CD14-positive monocyte (primary cell): ENCODE results near the gene EFHB. TPM values are rescaled to one million over a fixed set of nuclear protein-coding genes. Genes with fewer than 3 reads are reported as not detected.
A peak's percentile ranks its signal among the peaks of the same experiment; 100 is the strongest.

Experiments used
- DNase-seq, 3 donors: peaks; one replicate each; pipeline ENCODE4 v3.0.0-alpha.2; 2011 to 2022
- H2AFZ ChIP-seq: 2 replicates; pipeline ENCODE4 v1.6.0; 2012; ENCODE audit warnings: mild to moderate bottlenecking, low read depth, low read length, inconsistent platforms; ENCODE audit not compliant: insufficient read depth, poor library complexity, severe bottlenecking
- H3K27ac ChIP-seq, 2 donors: 1 replicate in 1 of 2; 2 replicates in 1 of 2; pipeline ENCODE4 v1.5.1; 2012 to 2013; ENCODE audit warnings: low read length in 2 of 2, control low read depth in 1 of 2, inconsistent platforms in 1 of 2, low read depth in 1 of 2, mild to moderate bottlenecking in 1 of 2
- H3K27me3 ChIP-seq, 2 donors: one replicate each; pipeline versions ENCODE4 v1.6.0 to v1.6.1; 2011 to 2013; ENCODE audit warnings: low read length in 2 of 2; ENCODE audit not compliant: control insufficient read depth in 2 of 2, insufficient read depth in 2 of 2
- H3K36me3 ChIP-seq, 2 donors: replicated peaks in 1 of 2; 1 replicate in 1 of 2; 2 replicates in 1 of 2; pipeline versions ENCODE4 v1.5.1 to v1.6.1; 2012 to 2013; ENCODE audit warnings: low read length in 2 of 2, control low read depth in 1 of 2, inconsistent platforms in 1 of 2, mild to moderate bottlenecking in 1 of 2; ENCODE audit not compliant: insufficient read depth in 2 of 2, control insufficient read depth in 1 of 2
- H3K4me1 ChIP-seq, 2 donors: 1 replicate in 1 of 2; 2 replicates in 1 of 2; pipeline versions ENCODE4 v1.5.1 to v1.6.1; 2012 to 2013; ENCODE audit warnings: low read length in 2 of 2, control low read depth in 1 of 2, inconsistent platforms in 1 of 2, mild to moderate bottlenecking in 1 of 2, moderate library complexity in 1 of 2; ENCODE audit not compliant: insufficient read depth in 2 of 2, control insufficient read depth in 1 of 2
- H3K4me2 ChIP-seq: replicated peaks from 2 replicates; pipeline ENCODE3; 2012; ENCODE audit warnings: low read length, moderate library complexity, mild to moderate bottlenecking; ENCODE audit not compliant: poor library complexity, severe bottlenecking; ENCODE audit errors: extremely low read depth
- H3K4me3 ChIP-seq, 3 experiments: fragments of 200-600 bp in 1 of 3; sonication (generic) in 1 of 3; replicated peaks in 1 of 3; 1 replicate in 2 of 3; 2 replicates in 1 of 3; pipeline ENCODE4 v1.5.1; 2011 to 2013; ENCODE audit warnings: low read length in 3 of 3, mild to moderate bottlenecking in 3 of 3, control low read depth in 2 of 3, low read depth in 2 of 3, inconsistent platforms in 1 of 3, moderate library complexity in 1 of 3
- H3K79me2 ChIP-seq: 2 replicates; pipeline ENCODE4 v1.6.0; 2012; ENCODE audit warnings: mild to moderate bottlenecking, control low read depth, inconsistent platforms, low read length, moderate library complexity; ENCODE audit not compliant: insufficient read depth
- H3K9ac ChIP-seq: 2 replicates; pipeline ENCODE4 v1.6.0; 2017; ENCODE audit warnings: low read length, mild to moderate bottlenecking; ENCODE audit not compliant: insufficient read depth, poor library complexity, severe bottlenecking
- H3K9me3 ChIP-seq, 2 donors: replicated peaks in 1 of 2; 1 replicate in 1 of 2; 2 replicates in 1 of 2; pipeline versions ENCODE4 v1.5.1 to v1.6.1; 2012 to 2013; ENCODE audit warnings: low read length in 2 of 2, control low read depth in 1 of 2; ENCODE audit not compliant: control insufficient read depth in 1 of 2, insufficient read depth in 1 of 2
- H4K20me1 ChIP-seq: 2 replicates; pipeline ENCODE4 v1.6.0; 2012; ENCODE audit warnings: mild to moderate bottlenecking, low read length, control low read depth, moderate library complexity; ENCODE audit not compliant: insufficient read depth
- H3K27ac Mint-ChIP-seq, 7 donors: one replicate each; pipeline ENCODE4 v1.8.0; 2020; ENCODE audit warnings: mild to moderate bottlenecking in 7 of 7, mixed read lengths in 7 of 7, moderate library complexity in 6 of 7, inconsistent platforms in 2 of 7
- H3K27me3 Mint-ChIP-seq, 3 donors: one replicate each; pipeline ENCODE4 v1.8.0; 2021 to 2022; ENCODE audit warnings: low read depth in 3 of 3, mild to moderate bottlenecking in 3 of 3, mixed read lengths in 3 of 3, moderate library complexity in 3 of 3, inconsistent platforms in 1 of 3
- H3K36me3 Mint-ChIP-seq, 2 donors: one replicate each; pipeline ENCODE4 v1.8.0; 2020; ENCODE audit warnings: mixed read lengths in 2 of 2, inconsistent platforms in 1 of 2, mild to moderate bottlenecking in 1 of 2
- H3K4me1 Mint-ChIP-seq: one replicate; pipeline ENCODE4 v1.8.0; 2020; ENCODE audit warnings: mild to moderate bottlenecking, mixed read lengths
- H3K4me3 Mint-ChIP-seq, 2 donors: one replicate each; pipeline ENCODE4 v1.8.0; 2020; ENCODE audit warnings: mild to moderate bottlenecking in 2 of 2, mixed read lengths in 2 of 2, moderate library complexity in 1 of 2
- H3K9me3 Mint-ChIP-seq, 7 donors: one replicate each; pipeline ENCODE4 v1.8.0; 2020 to 2022; ENCODE audit warnings: mixed read lengths in 7 of 7, mild to moderate bottlenecking in 6 of 7, moderate library complexity in 6 of 7, inconsistent platforms in 2 of 7
- WGBS: methylation state at CpG from one replicate; pipeline ENCODE4 v1.1.5; 2013; ENCODE audit warnings: missing lambda C conversion rate; ENCODE audit not compliant: insufficient coverage; 5-methylcytosine and 5-hydroxymethylcytosine counted together
- intact Hi-C, 2 donors: fragments of 100-400 bp; cut with micrococcal nuclease; formaldehyde crosslinking; loops; one replicate each; pipeline versions ENCODE4 v1.15.0 to v1.15.1; 2023
- polyA minus RNA-seq: library from RNA; depleted of rRNA, polyadenylated mRNA; stranded (reverse); fragments of >200 nt; gene quantifications from 2 replicates; pipeline ENCODE4 v1.2.3, GENCODE V29; 2012
- polyA plus RNA-seq, 3 donors: library from polyadenylated mRNA; depleted of rRNA in 1 of 3; unstranded in 2 of 3; stranded (reverse) in 1 of 3; fragments of 300-500 nt in 2 of 3; fragments of >200 nt in 1 of 3; fragmentation: Illumina TruSeq in 2 of 3; gene quantifications; 1 replicate in 2 of 3; 2 replicates in 1 of 3; pipeline ENCODE4 v1.2.3, GENCODE V29; 2012 to 2021
- total RNA-seq, 12 experiments: library from RNA in 1 of 12; stranded (reverse) in 1 of 12; fragments of 120-200 nt in 1 of 12; gene quantifications; one replicate each; pipeline ENCODE4 v1.2.4 and lab custom pipeline; 2013 to 2026; ENCODE audit warnings: mixed read lengths in 6 of 12, inconsistent platforms in 1 of 12
- TF ChIP-seq, protein P1 (sequence below): fragments of 200-600 bp; IDR thresholded peaks from one replicate; pipeline ENCODE4 v1.8.0; 2022; ENCODE audit warnings: antibody characterized with exemption, mild to moderate bottlenecking

EFHB gene, protein sequence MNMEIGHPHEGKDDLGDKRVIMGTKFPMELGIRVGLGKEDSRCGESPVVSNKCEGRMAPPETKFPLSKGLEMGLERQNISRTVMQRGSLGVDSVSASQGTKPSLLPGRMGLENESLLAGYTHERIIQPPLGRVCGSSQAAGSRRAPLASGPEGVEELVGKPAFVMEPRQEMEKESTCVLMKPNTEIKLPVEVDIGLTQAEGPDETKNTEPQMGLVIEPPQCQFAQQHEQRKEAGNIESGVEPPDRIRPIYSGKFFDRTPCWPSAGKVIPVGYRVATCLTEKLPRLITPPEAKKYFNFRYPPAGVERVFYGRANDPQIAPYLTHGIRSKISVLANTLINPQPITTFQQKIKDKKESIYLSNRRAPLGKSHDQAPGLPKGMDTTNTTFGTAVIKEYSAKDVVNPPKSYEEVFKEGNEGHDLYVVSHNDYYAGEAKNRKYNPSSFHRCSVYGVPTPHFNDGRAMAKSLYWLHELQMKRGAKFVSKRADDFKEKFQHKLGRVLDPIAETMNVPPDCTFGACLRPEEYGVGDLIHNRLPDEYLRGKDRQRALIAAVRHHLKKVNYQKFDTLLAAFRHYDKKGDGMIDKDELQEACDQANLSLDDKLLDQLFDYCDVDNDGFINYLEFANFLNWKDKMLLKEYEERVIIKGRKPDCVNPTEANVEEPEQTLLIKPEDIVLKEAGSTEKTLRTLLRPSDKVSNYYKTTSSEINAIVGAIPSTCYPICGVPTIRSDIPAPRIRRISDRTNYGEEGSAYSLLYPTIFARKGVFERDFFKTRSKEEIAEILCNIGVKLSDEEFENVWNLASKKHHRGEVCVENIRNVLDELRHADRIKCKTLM
- total RNA-seq (2013): 1.6 TPM
- polyA plus RNA-seq: under 1 TPM; 0.16 to 0.80 (median 0.73) TPM
- polyA minus RNA-seq: 1.1 TPM in 1 of 2 replicates, not detected in the other
- total RNA-seq (lab: John Stamatoyannopoulos, UW): 0.59 to 3.8 (median 1.3) reads per million in 11 experiments

DNA sequence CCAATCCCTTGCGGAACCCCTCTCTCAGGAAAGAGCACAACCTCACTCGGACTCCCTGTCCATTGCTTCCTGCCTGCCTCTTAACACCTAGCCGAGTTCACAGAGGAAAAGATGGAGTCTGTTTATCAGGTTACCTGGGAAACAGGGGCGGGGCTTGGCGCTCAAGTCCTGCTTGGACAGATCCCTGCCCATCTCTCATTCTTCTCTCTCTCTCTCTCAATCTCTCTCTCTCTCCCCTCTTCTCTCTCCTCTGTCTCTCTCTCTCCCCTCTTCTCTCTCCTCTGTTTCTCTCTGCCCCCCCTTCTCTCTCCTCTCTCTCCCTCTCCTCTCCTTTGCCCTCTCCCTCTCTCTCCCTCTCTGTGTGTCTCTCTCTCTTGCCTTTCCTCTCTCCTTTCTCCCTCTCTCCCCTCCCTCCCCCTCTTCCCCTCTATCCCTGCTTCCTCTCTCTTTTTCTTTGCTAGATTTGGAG is at the start of gene EFHB:
Gene EFHB, minus strand, starts transcription at position 120 of the 469 bp plus-strand sequence. CDS start 199 bp downstream, outside the sequence.
- peak within 1 kb of the TSS in 1 of 2 donors; percentile 73 for H3K4me3 Mint-ChIP-seq
- H4K20me1 ChIP-seq: no peaks in the 10 kb centered on the region
- intact Hi-C loops: no loop called here
- H3K36me3 ChIP-seq: no peaks in the 10 kb centered on the region
- H3K27me3 Mint-ChIP-seq: peaks cover 13 to 37% (median 16%) of the 10 kb centered on the region in 3 donors
- H3K9me3 ChIP-seq: no peaks in the 10 kb centered on the region
- TF ChIP-seq, protein P1, sequence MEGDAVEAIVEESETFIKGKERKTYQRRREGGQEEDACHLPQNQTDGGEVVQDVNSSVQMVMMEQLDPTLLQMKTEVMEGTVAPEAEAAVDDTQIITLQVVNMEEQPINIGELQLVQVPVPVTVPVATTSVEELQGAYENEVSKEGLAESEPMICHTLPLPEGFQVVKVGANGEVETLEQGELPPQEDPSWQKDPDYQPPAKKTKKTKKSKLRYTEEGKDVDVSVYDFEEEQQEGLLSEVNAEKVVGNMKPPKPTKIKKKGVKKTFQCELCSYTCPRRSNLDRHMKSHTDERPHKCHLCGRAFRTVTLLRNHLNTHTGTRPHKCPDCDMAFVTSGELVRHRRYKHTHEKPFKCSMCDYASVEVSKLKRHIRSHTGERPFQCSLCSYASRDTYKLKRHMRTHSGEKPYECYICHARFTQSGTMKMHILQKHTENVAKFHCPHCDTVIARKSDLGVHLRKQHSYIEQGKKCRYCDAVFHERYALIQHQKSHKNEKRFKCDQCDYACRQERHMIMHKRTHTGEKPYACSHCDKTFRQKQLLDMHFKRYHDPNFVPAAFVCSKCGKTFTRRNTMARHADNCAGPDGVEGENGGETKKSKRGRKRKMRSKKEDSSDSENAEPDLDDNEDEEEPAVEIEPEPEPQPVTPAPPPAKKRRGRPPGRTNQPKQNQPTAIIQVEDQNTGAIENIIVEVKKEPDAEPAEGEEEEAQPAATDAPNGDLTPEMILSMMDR: no peak
- no peaks in the 10 kb centered on the region for H3K79me2 ChIP-seq
- 53% methylated on average over 2 of the region's 5 CpGs for WGBS
- H3K27me3 ChIP-seq: peaks cover 9 to 14% of the 10 kb centered on the region in 2 donors
- H3K27ac ChIP-seq: no peak within 1 kb of the TSS
- DNase-seq: peak; percentile 6 to 40 (median 10)
- H3K36me3 Mint-ChIP-seq: peaks cover 0 to 5% of the 10 kb centered on the region in 2 donors
- peaks cover 32% of the 10 kb centered on the region for H3K4me1 Mint-ChIP-seq
- peaks cover 0 to 5% (median 0%) of the 10 kb centered on the region in 7 donors for H3K9me3 Mint-ChIP-seq
- H3K4me3 ChIP-seq: no peak within 1 kb of the TSS
- H3K4me2 ChIP-seq: no peak within 1 kb of the TSS
- H3K9ac ChIP-seq: no peak within 1 kb of the TSS
- no peak within 1 kb of the TSS for H2AFZ ChIP-seq
- peak within 1 kb of the TSS in 4 of 7 donors; percentile 11 to 67 (median 40) for H3K27ac Mint-ChIP-seq
- peaks cover 25 to 27% of the 10 kb centered on the region in 2 donors for H3K4me1 ChIP-seq

DNA sequence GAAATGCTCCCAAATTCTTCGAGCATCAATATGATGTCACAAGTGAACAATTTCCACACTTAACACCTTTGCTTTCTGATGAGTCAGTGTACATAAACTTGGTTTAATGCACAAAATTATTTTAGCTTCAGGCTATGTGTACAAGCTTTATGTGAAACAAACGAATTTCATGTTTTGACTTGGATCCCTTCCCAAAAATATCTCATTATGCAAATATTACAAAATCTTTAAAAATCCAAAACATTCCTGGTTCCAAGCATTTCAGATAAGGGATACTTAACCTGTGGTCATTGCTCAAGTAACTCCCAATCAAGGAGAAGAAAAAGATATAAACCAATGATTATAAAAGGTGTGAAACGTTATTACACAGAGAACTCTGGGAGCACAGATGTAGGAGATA is 38.0 kb upstream of the EFHB start:
- Mint-ChIP-seq H3K27me3 (no peaks in the 10 kb centered on the region), H3K27ac (no peak overlapping the region), H3K36me3 (peaks cover 38 to 61% of the 10 kb centered on the region in 2 donors), H3K4me1 (no peaks in the 10 kb centered on the region), H3K4me3 (no peak overlapping the region), H3K9me3 (no peaks in the 10 kb centered on the region)
- no CpG with 5 or more reads among the region's 3 CpGs for WGBS
- H3K9ac ChIP-seq: no peak overlapping the region
- H3K79me2 ChIP-seq: peaks cover 66% of the 10 kb centered on the region
- peaks cover 31 to 65% of the 10 kb centered on the region in 2 donors for H3K36me3 ChIP-seq
- H2AFZ ChIP-seq: no peak overlapping the region
- TF ChIP-seq, protein P1: no peak
- H3K9me3 ChIP-seq: no peaks in the 10 kb centered on the region
- no peak for DNase-seq
- no peaks in the 10 kb centered on the region for H3K4me1 ChIP-seq
- no peaks in the 10 kb centered on the region for H3K27me3 ChIP-seq
- no peak overlapping the region for H3K4me2 ChIP-seq
- no peak overlapping the region for H3K27ac ChIP-seq
- intact Hi-C loops: no loop called here
- peaks cover 82% of the 10 kb centered on the region for H4K20me1 ChIP-seq
- no peak overlapping the region for H3K4me3 ChIP-seq
